Activated gamma-delta T cell (primary cell): ENCODE data around the gene BTK.
"Not testable (repeated sequence)": the region's sequence is repeated elsewhere in the genome, so short reads cannot be mapped to it uniquely, and the experiment has no call there.

Source experiments
- DNase-seq: peaks from one replicate; lab custom pipeline; 2025; lab: John Stamatoyannopoulos, UW

Gene BTK

DNA sequence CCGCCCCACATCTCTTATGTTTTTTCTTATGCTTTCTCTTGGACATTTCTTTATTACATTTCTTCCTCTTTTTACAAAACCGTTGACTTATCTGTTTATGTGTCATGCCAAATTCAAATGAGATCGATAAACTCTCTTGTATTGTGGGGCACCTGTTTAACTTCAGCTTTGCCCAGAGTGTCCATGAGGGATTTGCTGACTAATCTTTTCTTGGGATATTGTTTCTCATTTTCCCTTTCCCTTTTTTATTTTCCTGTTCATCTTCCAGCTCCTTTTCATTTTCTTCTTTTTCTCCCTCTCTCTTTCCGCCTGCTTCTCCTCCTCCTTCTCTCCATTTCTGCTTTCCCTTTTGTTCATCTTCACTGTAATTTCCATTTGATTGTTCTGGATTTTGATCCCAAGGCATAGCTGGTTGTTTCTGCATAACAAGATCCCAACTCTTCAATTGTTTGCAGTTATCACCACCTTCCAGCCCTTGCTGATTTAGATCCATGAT, 48.2 kb downstream of the BTK start:
- no peak for DNase-seq

GRCh38 chrX:101334310-101334709, 51.7 kb downstream of the BTK start:
- not testable (repeated sequence) for DNase-seq

GRCh38 chrX:101326600-101326999, 59.4 kb downstream of the BTK start:
- DNase-seq, result not testable (repeated sequence)

DNA sequence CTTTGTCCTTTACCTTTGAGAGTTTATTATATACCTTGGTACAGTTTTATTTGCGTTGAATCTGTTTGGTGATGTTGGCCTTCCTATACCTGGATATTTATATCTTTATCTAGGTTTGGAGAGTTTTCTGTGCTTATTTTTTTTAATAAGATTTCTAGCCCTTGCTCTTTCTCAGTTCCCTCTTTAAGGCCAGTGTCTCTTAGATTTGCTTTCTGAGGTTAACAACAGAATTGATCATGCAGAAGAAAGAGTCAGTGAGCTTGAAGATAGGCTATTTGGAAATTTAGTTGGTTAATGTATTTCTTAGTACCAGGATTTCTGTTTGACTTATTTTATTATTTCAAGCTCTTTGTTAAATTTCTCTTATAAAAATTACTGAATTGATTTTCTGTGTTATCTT, 82.2 kb downstream of the BTK start:
- DNase-seq, result no peak
